Lung (tissue), 12 donors: Measurements from ENCODE around the gene MARF1. TPM values are rescaled to one million over a fixed set of nuclear protein-coding genes. Genes with fewer than 3 reads are reported as not detected.
A peak's percentile ranks its signal among the peaks of the same experiment; 100 is the strongest.

Source experiments
- ATAC-seq: fragments of 200-7000 bp; cut with Tn5 transposase; one replicate; pipeline ENCODE4 v1.9.1; 2020; ENCODE audit warnings: moderate number of reproducible peaks; ENCODE audit not compliant: insufficient read depth, low FRiP score
- DNase-seq, 3 donors: peaks; one replicate each; pipeline ENCODE4 v3.0.0-alpha.2; 2013 to 2017
- H3K27ac ChIP-seq, 2 donors: one replicate each; pipeline ENCODE4 v1.5.1; 2013; ENCODE audit warnings: mild to moderate bottlenecking in 2 of 2, moderate library complexity in 2 of 2, control low read depth in 1 of 2, inconsistent platforms in 1 of 2, low read depth in 1 of 2, low read length in 1 of 2
- H3K27me3 ChIP-seq, 3 donors: one replicate each; pipeline ENCODE4 v1.5.1; 2013; ENCODE audit warnings: low read length in 2 of 3; ENCODE audit not compliant: control insufficient read depth in 3 of 3, insufficient read depth in 3 of 3
- H3K36me3 ChIP-seq, 4 donors: one replicate each; pipeline ENCODE4 v1.5.1; 2013; ENCODE audit warnings: low read length in 4 of 4, mild to moderate bottlenecking in 1 of 4, moderate library complexity in 1 of 4; ENCODE audit not compliant: control insufficient read depth in 4 of 4, insufficient read depth in 4 of 4
- H3K4me1 ChIP-seq, 5 donors: one replicate each; pipeline ENCODE4 v1.5.1; 2013; ENCODE audit warnings: low read length in 5 of 5, mild to moderate bottlenecking in 2 of 5, moderate library complexity in 1 of 5; ENCODE audit not compliant: control insufficient read depth in 5 of 5, insufficient read depth in 5 of 5
- H3K4me3 ChIP-seq: one replicate; pipeline ENCODE4 v1.5.1; 2013; ENCODE audit warnings: mild to moderate bottlenecking, control low read depth, moderate library complexity
- H3K9ac ChIP-seq, 2 donors: one replicate each; pipeline ENCODE4 v1.5.1; 2013; ENCODE audit warnings: low read length in 2 of 2, control low read depth in 1 of 2; ENCODE audit not compliant: insufficient read depth in 1 of 2
- H3K9me3 ChIP-seq, 4 donors: one replicate each; pipeline ENCODE4 v1.5.1; 2013; ENCODE audit warnings: low read length in 3 of 4, mild to moderate bottlenecking in 1 of 4, moderate library complexity in 1 of 4; ENCODE audit not compliant: control insufficient read depth in 4 of 4, insufficient read depth in 3 of 4
- CTCF ChIP-seq: IDR thresholded peaks from 2 replicates; pipeline ENCODE4 v1.5.1; 2012; ENCODE audit warnings: mild to moderate bottlenecking; ENCODE audit errors: control extremely low read depth, extremely low read depth
- WGBS, 2 donors: extraction: QIAGEN DNeasy Blood & Tissue Kit; methylation state at CpG; one replicate each; pipeline ENCODE4 v1.1.7; 2013; 5-methylcytosine and 5-hydroxymethylcytosine counted together
- polyA plus RNA-seq, 2 donors: library from polyadenylated mRNA; stranded (reverse); fragments of 200-250 nt; gene quantifications; one replicate each; pipeline ENCODE4 v1.2.1, GENCODE V29; 2013
- total RNA-seq, 2 donors: library from RNA; depleted of rRNA in 1 of 2; stranded (reverse); fragments of >200 nt in 1 of 2; gene quantifications; one replicate each; pipeline ENCODE4 v1.2.1, GENCODE V29; 2014 to 2021
- donor health status: control.
- donor health status: control.
- donor health status: Bipolar disorder and iron deficiency.
- donor health status: healthy.
- donor health status: DM: yes; HTN: yes; CAD: no.

Gene MARF1
- total and polyA plus RNA-seq, 4 donors: 18.0 to 72.1 (median 41.9) TPM

- Histone ChIP-seq H3K36me3 (peaks cover 22 to 73% (median 47%) of the 10 kb centered on the region in 4 donors), H3K9ac (no peak overlapping the region), H3K9me3 (no peaks in the 10 kb centered on the region), H3K27ac (peak overlapping the region in 1 of 2 donors; percentile 26), H3K4me3 (no peak overlapping the region), H3K4me1 (peaks cover 0 to 5% (median 0%) of the 10 kb centered on the region in 5 donors), H3K27me3 (no peaks in the 10 kb centered on the region)
- ATAC-seq: no peak
- no peak for TF ChIP-seq CTCF
- 94% methylated on average over 5 of the region's 5 CpGs for WGBS, 2 donors
- no peak for DNase-seq
Measured at GRCh38 chr16:15606518-15607220, 36.3 kb downstream of the MARF1 start.

GRCh38 chr16:15605839-15606517 lies 37.0 kb downstream of the MARF1 start:
- 93 to 98% methylated on average over 13 of the region's 13 CpGs for WGBS, 2 donors
- no peak for ATAC-seq
- DNase-seq: no peak

GRCh38 chr16:15604460-15605440 lies 38.2 kb downstream of the MARF1 start:
- H3K27me3 ChIP-seq: no peaks in the 10 kb centered on the region
- peaks cover 0 to 5% (median 0%) of the 10 kb centered on the region in 5 donors for H3K4me1 ChIP-seq
- TF ChIP-seq CTCF: no peak
- H3K4me3 ChIP-seq: no peak overlapping the region
- H3K9ac ChIP-seq: no peak overlapping the region
- H3K27ac ChIP-seq: no peak overlapping the region
- WGBS, 2 donors: 90 to 96% methylated on average over 14 of the region's 14 CpGs
- DNase-seq: no peak
- no peak for ATAC-seq
- no peaks in the 10 kb centered on the region for H3K9me3 ChIP-seq
- peaks cover 19 to 80% (median 47%) of the 10 kb centered on the region in 4 donors for H3K36me3 ChIP-seq

More at GRCh38 chr16:15605839-15606517, 37.0 kb downstream of the MARF1 start:
- Histone ChIP-seq H3K9ac (no peak overlapping the region), H3K36me3 (peaks cover 19 to 77% (median 51%) of the 10 kb centered on the region in 4 donors), H3K27ac (peak overlapping the region in 1 of 2 donors; percentile 26), H3K4me1 (peaks cover 0 to 5% (median 0%) of the 10 kb centered on the region in 5 donors), H3K27me3 (no peaks in the 10 kb centered on the region), H3K9me3 (no peaks in the 10 kb centered on the region), H3K4me3 (no peak overlapping the region)
- no peak for TF ChIP-seq CTCF
